ENCODE data around the gene IL22. TPM values are rescaled to one million over a fixed set of nuclear protein-coding genes. Genes with fewer than 3 reads are reported as not detected.

IL22 gene
- polyA plus RNA-seq, 1 donor (not counting 4 experiments of a cell fraction or from before 2014, with no cell fraction given) = not detected

GRCh38 chr12:68294251-68294650 lies 40.8 kb upstream of the IL22 start:
- no peak overlapping the region for H2AFZ ChIP-seq (ENCODE audit: control insufficient read depth, low read length)
- H3K9ac ChIP-seq (ENCODE audit: control insufficient read depth, extremely low read depth, insufficient read depth, low read length) = no peak overlapping the region
- H3K4me1 ChIP-seq (ENCODE audit: control insufficient read depth, extremely low read depth, insufficient read depth, low read length) = peaks cover 24% of the 10 kb centered on the region
- FAIRE-seq (no peak), DNase-seq (ENCODE audit: low read depth, low spot score) (no peak)
- no peak overlapping the region for H3K4me3 ChIP-seq (ENCODE audit: control insufficient read depth in 2 of 3, extremely low read depth in 1 of 3, insufficient read depth in 2 of 3, low read depth in 1 of 3, low read length in 3 of 3)
- H3K9me1 ChIP-seq (ENCODE audit: control insufficient read depth, extremely low read depth, insufficient read depth, low read length) = no peaks in the 10 kb centered on the region
- no peaks in the 10 kb centered on the region for H3K36me3 ChIP-seq (ENCODE audit: control insufficient read depth in 2 of 2, extremely low read depth in 1 of 2, insufficient read depth in 2 of 2, low read length in 2 of 2)
- no peaks in the 10 kb centered on the region for H3K79me2 ChIP-seq (ENCODE audit: control insufficient read depth, insufficient read depth, low read length)
- no peaks in the 10 kb centered on the region for H3K27me3 ChIP-seq (ENCODE audit: control insufficient read depth, extremely low read depth, insufficient read depth, low read length)
- dilution Hi-C loops (cut with MboI; ENCODE audit: extremely low pct_ligation_motif_present, low sequenced_read_pairs) = no loop called here
- TF ChIP-seq EZH2 (IDR thresholded peaks at IDR 0.05; ENCODE audit: low read length) (no peak), CTCF (optimal IDR thresholded peaks at IDR 0.05 in 1 of 3, IDR thresholded peaks at IDR 0.05 in 1 of 3, conservative IDR thresholded peaks at IDR 0.05 in 1 of 3; ENCODE audit: extremely low read depth in 1 of 3, insufficient read depth in 2 of 3, low read length in 3 of 3) (no peak)
- H4K20me1 ChIP-seq (ENCODE audit: control insufficient read depth, extremely low read depth, insufficient read depth, low read length) = no peaks in the 10 kb centered on the region
- H3K27ac ChIP-seq (ENCODE audit: control insufficient read depth, insufficient read depth, low read length) = no peak overlapping the region
- no peak overlapping the region for H3K4me2 ChIP-seq (ENCODE audit: control insufficient read depth, extremely low read depth, insufficient read depth, low read depth, low read length)
- no peaks in the 10 kb centered on the region for H3K9me3 ChIP-seq (ENCODE audit: control insufficient read depth, low read depth, low read length)

- Histone ChIP-seq H3K9me3 (ENCODE audit: control insufficient read depth, low read depth, low read length) (no peaks in the 10 kb centered on the region), H3K4me1 (ENCODE audit: control insufficient read depth, extremely low read depth, insufficient read depth, low read length) (peaks cover 24% of the 10 kb centered on the region), H3K9me1 (ENCODE audit: control insufficient read depth, extremely low read depth, insufficient read depth, low read length) (no peaks in the 10 kb centered on the region), H3K79me2 (ENCODE audit: control insufficient read depth, insufficient read depth, low read length) (no peaks in the 10 kb centered on the region), H3K27me3 (ENCODE audit: control insufficient read depth, extremely low read depth, insufficient read depth, low read length) (no peaks in the 10 kb centered on the region), H3K9ac (ENCODE audit: control insufficient read depth, extremely low read depth, insufficient read depth, low read length) (no peak overlapping the region), H3K36me3 (ENCODE audit: control insufficient read depth in 2 of 2, extremely low read depth in 1 of 2, insufficient read depth in 2 of 2, low read length in 2 of 2) (no peaks in the 10 kb centered on the region), H3K4me2 (ENCODE audit: control insufficient read depth, extremely low read depth, insufficient read depth, low read depth, low read length) (no peak overlapping the region), H4K20me1 (ENCODE audit: control insufficient read depth, extremely low read depth, insufficient read depth, low read length) (no peaks in the 10 kb centered on the region), H2AFZ (ENCODE audit: control insufficient read depth, low read length) (no peak overlapping the region), H3K27ac (ENCODE audit: control insufficient read depth, insufficient read depth, low read length) (no peak overlapping the region), H3K4me3 (ENCODE audit: control insufficient read depth in 2 of 3, extremely low read depth in 1 of 3, insufficient read depth in 2 of 3, low read depth in 1 of 3, low read length in 3 of 3) (no peak overlapping the region)
- FAIRE-seq (no peak), DNase-seq (ENCODE audit: low read depth, low spot score) (no peak)
- dilution Hi-C loops (cut with MboI; ENCODE audit: extremely low pct_ligation_motif_present, low sequenced_read_pairs) = no loop called here
- no peak for TF ChIP-seq EZH2 (IDR thresholded peaks at IDR 0.05; ENCODE audit: low read length)
- no peak for TF ChIP-seq CTCF (optimal IDR thresholded peaks at IDR 0.05 in 1 of 3, IDR thresholded peaks at IDR 0.05 in 1 of 3, conservative IDR thresholded peaks at IDR 0.05 in 1 of 3; ENCODE audit: extremely low read depth in 1 of 3, insufficient read depth in 2 of 3, low read length in 3 of 3)
These were observed 39.9 kb upstream of the IL22 start for GRCh38 chr12:68293347-68293746.

Measured in keratinocyte (primary cell).